ENCODE results near the gene LAMA1.

GRCh38 chr18:6891788-6892187 is 225.8 kb downstream of the LAMA1 start:
- TF ChIP-seq CTCF (conservative IDR thresholded peaks at IDR 0.05; ENCODE audit: low read length), result no peak
- TF ChIP-seq EZH2phosphoT487 (IDR thresholded peaks at IDR 0.05; ENCODE audit: borderline replicate concordance), result no peak

Data from Loucy (cell line).